Muscle of back (tissue), 11 donors: Measurements from ENCODE around the gene SIGLEC14. TPM values are rescaled to one million over a fixed set of nuclear protein-coding genes. Genes with fewer than 3 reads are reported as not detected.
A peak's percentile ranks its signal among the peaks of the same experiment; 100 is the strongest.
"Not testable (repeated sequence)": the region's sequence is repeated elsewhere in the genome, so short reads cannot be mapped to it uniquely, and the experiment has no call there.

Experiments
- DNase-seq, 3 donors: peaks; one replicate each; pipeline versions ENCODE4 v3.0.0 to v3.0.0-alpha.2; 2013
- polyA plus RNA-seq, 10 donors: library from polyadenylated mRNA; unstranded; fragments of 120-200 nt; gene quantifications; one replicate each; pipeline ENCODE4 v1.2.1, GENCODE V29; 2013; ENCODE audit not compliant: insufficient read length in 10 of 10

The SIGLEC14 gene
- polyA plus RNA-seq, 10 donors, result 1.0 to 2.7 (median 1.8) TPM

DNA sequence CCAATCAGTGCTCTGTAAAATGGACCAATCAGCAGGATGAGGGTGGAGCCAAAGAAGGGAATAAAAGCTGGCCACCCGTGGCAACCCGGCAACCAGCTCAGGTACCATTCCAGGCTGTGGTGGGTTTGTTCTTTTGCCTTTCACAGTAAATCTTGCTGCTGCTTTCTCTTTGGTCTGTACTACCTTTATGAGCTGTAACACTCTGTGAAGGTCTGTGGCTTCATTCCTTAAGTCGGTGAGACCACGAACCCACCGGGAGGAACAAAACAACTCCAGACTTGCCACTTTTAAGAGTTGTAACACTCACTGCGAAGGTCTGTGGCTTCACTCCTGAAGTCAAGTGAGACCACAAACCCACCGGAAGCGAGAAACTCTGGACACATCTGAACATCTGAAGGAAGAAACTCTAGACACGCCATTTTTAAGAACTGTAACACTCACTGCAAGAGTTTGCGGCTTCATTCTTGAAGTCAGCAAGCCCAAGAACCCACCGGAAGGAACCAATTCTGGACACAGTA is 30.0 kb upstream of the SIGLEC14 start:
- no peak for DNase-seq

DNA sequence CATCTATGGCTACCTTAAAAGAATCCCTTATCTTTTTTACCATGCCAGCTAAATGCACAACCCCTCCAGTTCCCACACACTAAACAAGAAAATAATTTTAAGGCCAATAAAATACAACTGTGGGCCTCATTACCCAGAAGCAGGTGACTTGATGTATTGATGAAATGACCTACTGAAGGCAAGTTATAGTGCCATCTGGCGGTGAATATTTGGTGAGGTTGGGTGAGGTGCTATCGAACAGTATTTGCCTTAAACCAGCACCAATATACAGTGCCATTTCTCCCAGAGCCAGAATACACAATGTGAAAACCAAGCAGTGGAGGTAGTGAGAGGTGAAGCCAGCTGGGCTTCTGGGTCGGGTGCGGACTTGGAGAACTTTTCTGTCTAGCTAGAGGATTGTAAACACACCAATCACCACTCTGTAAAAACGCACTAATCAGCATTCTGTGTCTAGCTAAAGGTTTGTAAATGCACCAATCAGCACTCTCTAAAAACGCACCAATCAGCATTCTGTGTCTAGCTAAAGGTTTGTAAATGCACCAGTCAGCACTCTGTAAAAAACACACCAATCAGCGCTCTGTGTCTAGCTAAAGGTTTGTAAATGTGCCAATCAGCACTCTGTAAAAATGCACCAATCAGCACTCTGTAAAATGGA is 29.4 kb upstream of the SIGLEC14 start:
- DNase-seq, result not testable (repeated sequence)

DNA sequence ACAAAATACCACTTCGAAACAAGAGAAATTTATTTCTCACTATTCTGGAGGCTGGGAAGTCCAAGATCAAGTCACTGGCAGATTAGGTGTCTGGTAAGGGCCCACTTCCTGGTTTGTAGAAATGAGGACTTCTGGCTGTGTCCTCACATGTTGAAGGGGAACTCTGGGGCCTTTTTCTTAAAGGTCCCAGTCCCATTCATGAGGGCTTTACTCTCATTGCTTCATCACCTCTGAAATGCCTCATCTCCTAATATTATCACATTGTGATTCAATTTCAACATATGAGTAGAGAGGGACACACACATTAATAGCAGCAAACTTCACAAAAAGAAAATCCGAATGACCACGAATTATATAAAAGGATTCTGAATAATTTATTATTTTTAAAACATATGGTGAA is 21.6 kb upstream of the SIGLEC14 start:
- no peak for DNase-seq

DNA sequence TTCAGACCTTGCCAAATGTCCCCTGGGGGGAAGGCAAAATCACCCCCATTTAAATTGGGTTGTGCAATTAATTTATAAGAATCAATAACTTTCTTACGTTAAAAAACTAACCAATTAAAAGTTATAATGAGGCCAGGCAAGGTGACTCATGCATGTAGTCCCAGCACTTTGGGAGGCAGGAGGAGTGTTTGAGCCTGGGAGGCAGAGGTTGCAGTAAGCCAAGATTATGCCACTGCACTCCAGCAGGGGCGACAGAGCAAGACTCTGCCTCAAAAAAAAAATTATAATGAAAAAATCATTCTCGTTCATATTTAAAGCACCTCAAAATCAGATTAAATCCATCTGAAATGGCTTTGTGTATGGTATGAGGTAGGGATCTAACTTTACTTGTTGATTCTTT is 18.4 kb upstream of the SIGLEC14 start:
- no peak for DNase-seq

DNA sequence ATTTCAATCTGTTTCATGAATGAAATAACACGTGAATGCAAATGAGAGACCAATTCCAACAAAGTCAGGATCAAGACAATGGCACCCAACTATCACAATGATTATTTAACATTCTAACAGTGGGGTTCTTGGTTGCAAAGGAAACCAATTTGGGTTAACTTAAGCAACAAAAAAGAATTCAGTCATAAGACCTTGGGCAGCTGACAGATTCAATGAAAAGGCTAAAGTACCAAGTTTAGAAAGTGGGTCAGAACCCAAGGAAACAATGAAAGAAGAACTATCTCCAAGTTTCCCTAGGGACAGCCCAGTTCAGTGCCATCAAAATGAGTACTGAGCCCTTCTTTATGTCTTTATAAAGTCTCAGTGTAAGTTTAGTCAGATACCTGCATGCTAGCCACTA is 17.5 kb upstream of the SIGLEC14 start:
- DNase-seq, result no peak

DNA sequence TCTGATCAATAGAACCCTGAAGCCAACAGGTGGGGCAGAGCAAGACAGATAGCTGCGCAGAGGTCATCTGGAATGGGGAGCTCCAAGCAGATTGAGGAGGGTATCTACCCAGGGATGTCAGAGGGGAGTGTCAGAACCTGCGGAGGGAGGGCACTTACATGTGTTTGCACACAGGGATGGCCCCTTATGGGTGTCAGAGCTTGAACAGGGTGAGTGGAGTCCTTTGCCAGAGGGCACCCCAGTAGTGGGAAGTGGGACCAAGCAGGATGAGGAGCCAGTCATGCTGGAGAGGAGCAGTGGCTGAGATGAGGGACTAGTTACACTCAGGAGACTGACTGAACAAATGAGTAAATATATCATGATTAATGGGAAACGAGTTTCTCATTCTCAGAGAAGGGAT is 17.0 kb upstream of the SIGLEC14 start:
- no peak for DNase-seq

DNA sequence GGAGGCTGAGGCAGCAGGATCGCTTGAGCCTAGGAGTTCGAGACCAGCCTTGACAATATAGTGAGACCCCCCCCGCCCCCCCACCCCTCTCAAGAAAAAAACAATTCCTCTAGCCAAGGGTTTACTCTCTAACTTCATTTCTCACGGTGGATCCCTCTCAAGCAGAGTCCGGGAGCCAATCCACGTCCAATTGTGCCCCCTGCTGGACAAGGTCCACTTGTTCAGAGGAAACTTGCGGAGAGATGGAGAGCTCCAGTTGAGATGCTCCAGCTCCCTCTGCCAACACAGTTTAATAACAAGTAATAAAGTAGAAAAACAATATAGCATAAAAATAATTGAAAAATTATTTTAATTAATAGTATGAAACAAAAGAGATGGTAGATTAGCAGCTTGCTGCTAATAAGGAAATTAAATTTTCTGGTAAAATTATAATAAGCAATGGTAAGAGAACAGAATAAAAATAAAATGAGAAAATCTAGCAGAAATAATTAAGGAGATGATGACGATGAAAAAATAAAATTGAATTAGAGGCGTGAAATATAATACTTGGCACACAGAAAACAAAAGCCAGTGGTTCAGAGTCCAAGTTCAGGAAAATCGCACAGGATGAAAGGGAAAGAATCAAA is 14.5 kb upstream of the SIGLEC14 start:
- peak; percentile 60 to 78 (median 77) for DNase-seq

DNA sequence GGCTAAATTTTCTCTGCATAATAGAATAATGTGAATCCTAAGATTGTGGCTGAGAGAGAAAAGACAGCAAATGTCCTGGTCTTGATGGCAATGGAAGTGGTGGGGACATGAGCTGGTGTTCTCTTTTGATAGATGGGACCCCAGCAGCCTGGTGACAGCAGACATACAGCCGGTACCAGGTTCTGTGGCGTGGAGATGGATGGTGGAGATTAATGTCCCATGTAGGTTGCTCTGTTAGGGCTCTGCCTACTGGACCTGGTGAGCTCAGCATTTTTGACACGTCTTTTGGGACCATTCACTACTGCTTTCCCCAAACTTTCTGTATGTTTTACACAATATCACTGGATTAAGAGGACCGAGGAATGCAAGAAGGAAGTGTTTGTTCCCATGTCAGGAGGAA is 8.2 kb upstream of the SIGLEC14 start:
- DNase-seq, result no peak

DNA sequence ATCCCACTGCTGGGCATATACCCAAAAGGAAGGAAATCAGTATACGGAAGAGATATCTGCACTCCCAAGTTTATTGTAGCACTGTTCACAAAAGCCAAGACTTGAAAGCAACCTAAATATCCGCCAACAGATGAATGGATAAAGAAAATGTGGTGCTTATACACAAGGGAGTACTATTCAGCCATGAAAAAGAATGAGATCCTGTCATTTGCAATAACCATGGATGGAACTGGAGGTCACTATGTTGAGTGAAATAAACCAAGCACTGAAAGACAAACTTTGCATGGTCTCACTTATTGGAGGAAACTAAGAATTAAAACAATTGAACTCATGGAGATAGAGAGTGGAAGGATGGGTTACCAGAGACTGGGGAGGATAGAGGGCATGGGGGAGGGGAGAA is 6.5 kb upstream of the SIGLEC14 start:
- DNase-seq, result no peak

DNA sequence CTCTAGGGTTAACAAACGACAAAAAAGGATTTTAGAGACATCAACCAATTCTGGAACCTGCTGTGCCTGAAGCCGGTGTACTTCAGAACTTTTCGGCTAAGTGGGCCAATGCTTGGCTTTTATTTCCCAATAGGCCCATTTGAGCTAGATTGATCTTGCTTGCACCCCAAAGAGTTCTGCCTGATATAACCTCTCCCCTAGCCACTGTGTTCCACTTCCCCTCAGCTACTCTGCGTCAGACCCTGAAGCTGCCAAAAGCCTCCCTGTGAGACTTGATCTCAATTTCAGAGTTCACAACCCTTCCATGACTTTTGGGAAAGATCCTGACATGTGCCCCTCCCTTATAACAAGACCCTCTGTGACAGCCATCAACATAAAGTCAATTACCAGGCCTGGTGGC is 5.6 kb upstream of the SIGLEC14 start:
- no peak for DNase-seq

DNA sequence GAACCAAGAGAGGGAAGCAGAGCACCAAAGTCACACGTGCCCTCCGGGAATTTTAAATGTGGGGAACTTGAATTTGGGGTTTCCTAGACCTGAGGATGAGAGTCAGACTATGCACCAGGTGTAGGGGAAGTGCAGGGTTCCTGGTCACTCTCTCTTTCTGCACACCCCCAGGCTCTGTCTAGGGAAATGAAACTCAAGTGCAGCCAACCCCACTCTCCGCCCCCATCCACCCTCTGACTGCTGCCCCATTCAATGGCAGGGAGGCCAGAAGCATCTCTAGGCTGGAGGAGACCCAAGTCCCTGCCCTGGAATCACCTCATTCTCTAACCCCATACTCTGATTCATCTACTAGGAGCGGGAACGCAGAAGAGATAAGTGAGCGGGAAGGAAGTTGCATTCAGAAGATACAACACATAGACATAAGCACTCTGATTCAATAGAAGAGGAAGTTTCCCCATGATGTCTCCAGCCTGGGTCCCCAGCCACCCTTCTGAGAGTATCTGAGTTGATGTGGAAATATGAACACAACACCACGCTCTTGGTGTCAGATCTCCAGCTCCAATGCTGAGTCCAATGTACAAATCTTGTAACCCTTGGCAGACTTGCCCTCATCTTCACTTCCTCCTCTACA is 4.7 kb upstream of the SIGLEC14 start:
- peak in 1 of 3 donors; percentile 22 for DNase-seq

DNA sequence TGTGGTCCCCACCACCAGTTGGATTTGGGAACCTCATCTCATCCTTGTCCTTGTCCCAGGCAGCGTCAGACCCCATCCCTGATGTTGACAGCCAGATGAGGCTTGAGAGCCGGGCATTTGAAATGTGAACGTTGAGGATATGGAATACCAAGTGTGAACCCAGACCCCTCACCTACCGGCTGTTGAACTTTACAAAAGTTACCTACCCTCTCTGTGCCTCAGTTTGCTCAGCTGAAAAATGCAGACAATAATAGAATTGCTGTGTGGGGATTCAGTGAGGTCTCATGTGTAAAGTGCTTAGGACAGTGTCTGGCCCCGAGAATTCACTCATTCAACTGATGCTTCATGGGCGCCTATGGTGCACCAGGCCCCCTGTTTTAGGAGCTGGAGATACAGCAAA is 693 bp upstream of the SIGLEC14 start:
- no peak for DNase-seq

DNA sequence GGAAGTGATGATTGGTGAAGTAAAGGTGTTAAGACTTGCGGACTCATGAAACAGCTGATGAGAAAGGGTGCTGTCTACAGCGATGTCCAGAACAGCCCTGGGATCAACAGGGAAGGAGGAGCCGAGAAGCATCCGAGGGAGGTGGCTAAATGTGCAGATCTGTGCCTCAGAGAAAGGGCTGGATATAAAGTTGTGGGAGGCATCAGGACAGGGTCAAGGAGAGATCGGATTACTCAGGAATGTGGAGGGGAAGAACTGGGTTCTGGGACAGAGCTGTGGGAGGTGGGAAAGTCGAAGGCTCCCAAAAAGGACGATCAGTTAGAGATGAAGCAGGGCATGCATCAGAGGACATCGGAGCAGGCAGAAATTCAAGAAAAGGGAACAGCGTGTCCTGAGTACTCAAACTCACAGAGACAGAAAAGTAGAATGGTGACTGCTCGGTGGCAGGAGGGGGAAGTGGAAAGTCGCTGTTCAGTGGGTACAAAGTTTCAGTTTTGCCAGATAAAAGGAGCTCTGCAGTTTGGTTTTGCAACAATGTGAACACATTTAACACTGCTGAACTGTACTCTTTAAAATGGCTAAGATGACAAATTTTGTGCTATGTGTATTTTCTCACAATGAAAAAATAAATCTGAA is 1.9 kb downstream of the SIGLEC14 start:
- DNase-seq, result no peak

DNA sequence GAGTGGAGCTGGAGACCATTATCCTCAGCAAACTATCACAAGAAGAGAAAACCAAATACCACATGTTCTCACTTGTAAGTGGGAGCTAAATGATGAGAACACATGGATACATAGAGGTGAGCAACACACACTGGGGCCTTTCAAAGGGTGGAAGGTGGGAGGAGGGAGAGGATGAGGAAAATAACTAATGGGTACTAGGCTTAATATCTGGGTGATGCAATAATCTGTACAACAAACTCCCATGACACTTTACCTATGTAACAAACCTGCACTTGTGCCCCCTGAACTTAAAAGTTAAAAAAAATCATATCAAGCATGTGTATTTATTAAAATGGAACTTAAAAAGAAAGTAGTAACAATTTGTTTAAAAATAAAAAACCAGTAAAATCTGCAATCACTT is 5.0 kb downstream of the SIGLEC14 start:
- DNase-seq, result no peak

DNA sequence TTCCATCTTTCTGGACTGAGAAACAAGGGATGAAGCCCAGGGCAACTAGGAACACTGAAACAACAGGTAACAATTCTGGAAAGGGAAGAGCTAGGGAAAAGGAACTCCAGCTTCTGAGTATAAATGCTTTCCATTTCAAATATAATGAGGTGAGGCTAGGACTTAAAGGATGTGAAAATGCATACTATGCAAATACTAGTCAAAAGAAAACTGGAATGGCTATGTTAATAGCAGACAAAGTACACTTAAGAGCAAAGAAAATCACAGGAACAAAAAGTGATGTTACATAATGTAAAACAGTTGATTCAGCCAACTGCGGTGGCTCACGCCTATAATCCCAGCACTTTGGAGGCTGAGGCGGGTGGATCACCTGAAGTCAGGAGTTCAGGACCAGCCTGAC is 6.2 kb downstream of the SIGLEC14 start:
- DNase-seq, result no peak

DNA sequence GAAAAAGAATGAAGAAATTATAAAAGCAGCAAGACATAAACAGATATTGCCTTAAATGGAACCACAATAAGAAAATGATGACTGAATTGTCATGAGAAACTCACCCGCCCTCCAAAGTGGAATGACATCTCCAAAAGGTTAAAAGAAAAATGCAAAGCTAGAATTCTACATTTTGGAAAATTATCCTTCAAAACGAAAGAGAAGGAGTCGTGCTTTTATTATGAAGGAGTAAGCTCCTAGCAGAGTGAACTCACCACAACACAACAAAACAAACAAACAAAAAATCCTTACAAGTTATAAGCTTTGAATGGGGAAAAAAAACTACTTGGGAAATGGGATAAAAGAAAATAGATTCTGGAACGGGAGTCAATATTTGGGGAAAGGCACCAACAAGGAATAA is 6.7 kb downstream of the SIGLEC14 start:
- no peak for DNase-seq

DNA sequence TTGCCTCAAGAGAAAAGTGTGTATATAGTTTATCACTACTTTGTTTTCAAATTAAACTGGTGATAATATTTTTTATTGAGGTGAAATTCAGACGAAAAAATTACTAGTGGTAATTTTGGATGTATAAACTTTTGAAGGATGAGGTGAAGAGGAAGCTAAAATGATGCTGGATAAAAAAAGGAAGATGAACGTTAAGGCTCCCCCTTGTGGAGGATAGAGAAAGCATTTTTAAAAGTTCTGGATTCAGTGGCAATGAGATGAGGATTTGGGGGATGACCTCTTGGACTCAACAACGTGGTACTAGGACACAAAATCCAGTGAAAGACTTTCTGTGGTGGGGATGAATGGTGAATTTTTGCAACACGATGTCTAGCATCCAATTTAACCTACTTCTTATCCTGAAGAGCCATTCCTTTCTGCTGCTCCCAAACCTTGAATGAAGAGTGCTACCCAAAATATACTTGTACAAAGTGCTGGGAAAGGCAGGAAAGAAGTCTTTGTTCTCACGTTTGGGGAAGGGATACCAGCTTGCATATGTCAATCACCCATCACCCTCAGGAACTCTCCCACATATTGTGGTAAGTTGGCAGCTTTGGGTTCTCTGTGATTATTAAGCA is 9.2 kb downstream of the SIGLEC14 start:
- DNase-seq, result no peak

DNA sequence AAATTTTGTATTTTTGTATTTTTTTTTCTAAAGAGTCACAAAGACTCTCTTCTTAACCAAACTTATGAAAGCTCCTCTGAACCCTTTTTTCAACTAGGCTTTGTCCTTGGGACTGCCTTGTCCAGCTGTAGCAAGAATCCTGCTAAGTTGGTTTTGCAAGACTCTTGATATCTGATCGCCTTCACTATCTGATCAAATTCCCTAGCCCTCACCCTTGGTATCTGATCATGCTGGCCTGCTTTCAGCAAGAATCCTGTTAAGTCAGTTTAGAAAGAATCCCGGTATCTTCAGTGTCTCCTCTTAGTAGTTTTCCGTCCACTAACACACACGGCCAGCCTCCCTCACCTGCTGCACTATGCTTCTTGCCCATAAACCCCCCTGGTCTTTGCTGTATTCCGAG is 14.5 kb downstream of the SIGLEC14 start:
- no peak for DNase-seq

DNA sequence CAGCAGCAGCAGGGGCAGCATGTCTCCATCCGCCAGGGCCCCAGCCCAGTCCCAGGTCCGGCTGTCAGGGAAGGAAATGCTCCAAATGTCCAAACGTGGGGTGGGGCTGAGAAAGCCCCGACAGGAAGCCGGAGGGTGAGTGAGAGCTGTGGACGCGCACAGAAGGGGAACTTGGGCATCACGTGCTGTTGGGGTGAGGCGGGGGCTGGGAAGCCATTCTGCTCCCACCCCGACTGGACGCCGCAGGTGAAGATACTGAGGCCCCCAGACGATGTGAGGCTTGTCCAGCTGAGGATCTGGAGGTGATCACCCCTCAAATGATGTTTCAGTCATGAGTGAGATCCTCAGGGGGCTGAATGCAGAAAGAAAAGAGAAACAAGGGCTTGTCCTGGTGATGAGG is 16.3 kb downstream of the SIGLEC14 start, which contains the start of gene SIGLEC5:
Gene SIGLEC5, minus strand, starts transcription at position 87 of the 400 bp plus-strand sequence. Its CDS starts 66 bp downstream, at position 21.
- not testable (repeated sequence) for DNase-seq

DNA sequence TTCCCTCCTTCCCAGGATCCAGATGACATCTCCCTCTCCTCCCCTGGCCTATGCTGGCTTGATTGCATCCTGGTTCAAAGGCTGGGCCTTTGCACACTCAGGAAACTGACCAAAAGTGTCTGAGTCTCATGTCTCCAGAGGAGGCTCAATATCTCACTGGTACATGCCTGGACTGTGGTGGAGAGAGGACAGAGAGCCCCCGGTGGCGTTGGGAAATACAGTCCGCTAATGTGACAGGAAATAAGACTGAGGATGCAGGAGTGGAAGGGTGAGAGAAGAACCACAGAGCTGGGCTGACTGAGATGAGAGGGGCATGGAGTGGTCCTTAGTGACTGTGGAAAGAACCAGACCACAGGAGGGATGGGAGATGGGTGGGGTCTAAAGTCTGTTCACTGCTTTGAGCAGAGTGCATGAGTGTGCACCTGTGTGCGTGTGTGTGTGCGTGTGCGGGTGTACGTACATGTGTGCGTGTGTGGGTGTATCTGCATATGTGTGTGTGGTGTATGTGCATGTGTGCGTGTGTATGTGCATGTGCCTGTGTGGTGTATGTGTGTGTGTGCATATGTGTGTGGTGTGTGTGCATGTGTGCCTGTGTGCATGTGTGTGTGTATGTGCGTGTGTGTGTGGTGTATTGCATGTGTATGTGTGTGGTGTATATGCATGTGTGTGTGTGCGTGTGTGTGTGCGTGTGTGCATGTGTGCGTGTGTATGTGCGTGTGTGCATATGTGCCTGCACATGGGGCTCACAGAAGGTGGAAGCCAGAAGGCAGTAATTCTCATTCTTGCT is 18.3 kb downstream of the SIGLEC14 start:
- DNase-seq, result no peak

DNA sequence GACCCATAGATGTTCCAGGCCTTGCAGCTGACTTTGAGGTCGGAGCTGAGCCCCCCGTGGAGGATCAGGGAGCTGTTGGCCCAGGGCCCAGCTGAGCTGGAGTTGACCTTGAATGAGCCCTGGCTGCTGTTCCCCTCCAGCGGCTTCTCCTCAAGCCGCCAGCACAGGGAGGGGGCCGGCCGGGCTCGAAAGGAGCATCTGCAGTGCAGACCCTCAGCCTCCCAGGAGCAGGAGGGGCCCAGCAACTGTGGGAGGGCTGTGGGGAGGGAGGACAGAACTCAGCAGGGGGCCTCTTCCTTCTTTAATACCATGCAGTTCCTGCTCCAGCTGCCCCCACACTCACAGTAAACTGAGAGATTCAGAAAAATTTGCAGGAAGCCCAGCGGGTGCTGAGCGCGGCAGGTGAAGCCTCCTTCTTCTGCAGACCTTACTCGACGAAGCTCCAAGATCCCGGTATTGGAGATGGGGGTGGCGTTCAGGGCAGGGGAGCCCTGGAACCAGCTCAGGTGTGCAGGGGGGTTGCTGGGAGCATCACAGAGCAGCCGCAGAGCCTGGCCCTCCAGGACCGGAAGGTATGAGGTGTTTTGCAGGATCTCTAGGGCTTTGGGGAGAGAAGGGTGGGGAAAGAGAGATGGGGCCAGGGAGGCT is 19.0 kb downstream of the SIGLEC14 start:
- DNase-seq, result no peak
